GDM1 (cell line): ENCODE measurements around the gene GOLGB1.

Experiments
- DNase-seq: peaks from one replicate; lab custom pipeline; 2025; lab: John Stamatoyannopoulos, UW

Gene GOLGB1

GRCh38 chr3:121629601-121630000, 119.9 kb downstream of the GOLGB1 start:
- no peak for DNase-seq

- DNase-seq, result no peak
Observed at GRCh38 chr3:121627622-121628021, 121.9 kb downstream of the GOLGB1 start.

GRCh38 chr3:121627211-121627610, 122.3 kb downstream of the GOLGB1 start:
- no peak for DNase-seq

- DNase-seq, result no peak
Observed at GRCh38 chr3:121626495-121626894, 123.0 kb downstream of the GOLGB1 start.

- no peak for DNase-seq
Observed at GRCh38 chr3:121624147-121624899, 125.2 kb downstream of the GOLGB1 start.

GRCh38 chr3:121621491-121621890, 128.1 kb downstream of the GOLGB1 start:
- DNase-seq, result no peak

- no peak for DNase-seq
Observed at GRCh38 chr3:121619691-121620090, 129.8 kb downstream of the GOLGB1 start.
